Transverse colon (tissue), 3 donors: ENCODE measurements around the gene FBN2.

Experiments used
- CTCF ChIP-seq, 5 experiments: fragments of 200-600 bp in 3 of 5; fragments of 450-650 bp in 2 of 5; sonication (generic) in 3 of 5; IDR thresholded peaks; 1 replicate in 2 of 5; 2 replicates in 3 of 5; pipeline ENCODE4 v1.5.1; 2016 to 2017; ENCODE audit warnings: antibody characterized with exemption in 5 of 5, inconsistent platforms in 3 of 5, mild to moderate bottlenecking in 2 of 5, moderate library complexity in 1 of 5
- EP300 ChIP-seq: sonication (generic); formaldehyde crosslinking; IDR thresholded peaks from one replicate; pipeline ENCODE4 v1.6.1; 2017; ENCODE audit warnings: antibody characterized with exemption, low read depth
- POLR2A ChIP-seq: fragments of 450-650 bp; IDR thresholded peaks from one replicate; pipeline ENCODE4 v1.6.1; 2016; ENCODE audit warnings: antibody characterized with exemption, mild to moderate bottlenecking, moderate library complexity

DNA sequence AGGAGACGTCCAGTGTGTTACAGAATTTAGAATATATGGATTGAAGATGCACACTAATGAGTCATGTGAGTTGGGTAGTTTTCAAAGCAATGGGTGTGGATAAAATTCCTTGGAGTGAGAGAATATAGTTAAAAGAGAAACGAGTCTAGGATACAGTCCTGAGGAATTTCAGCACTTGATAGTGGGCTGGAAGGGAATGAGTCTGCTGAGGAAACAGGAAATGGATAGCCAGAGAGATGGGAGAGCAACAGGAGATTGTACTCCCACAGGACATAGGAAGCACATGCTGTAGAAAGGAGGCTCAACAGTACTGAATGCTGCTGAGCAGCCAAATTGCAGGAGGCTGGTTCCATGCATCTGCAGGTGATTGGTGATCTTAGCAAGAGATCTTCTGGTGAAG, 68.1 kb downstream of the FBN2 start:
- TF ChIP-seq CTCF (IDR thresholded peaks at IDR 0.05) (no peak), POLR2A (no peak), EP300 (no peak)
